ENCODE results near the gene CDK5RAP3. TPM values are rescaled to one million over a fixed set of nuclear protein-coding genes. Genes with fewer than 3 reads are reported as not detected.

The CDK5RAP3 gene
- total and polyA plus RNA-seq, 2 of the 13 experiments (the other 11 are each of a cell fraction or from before 2014, with no cell fraction given), result 128 to 154 TPM

DNA sequence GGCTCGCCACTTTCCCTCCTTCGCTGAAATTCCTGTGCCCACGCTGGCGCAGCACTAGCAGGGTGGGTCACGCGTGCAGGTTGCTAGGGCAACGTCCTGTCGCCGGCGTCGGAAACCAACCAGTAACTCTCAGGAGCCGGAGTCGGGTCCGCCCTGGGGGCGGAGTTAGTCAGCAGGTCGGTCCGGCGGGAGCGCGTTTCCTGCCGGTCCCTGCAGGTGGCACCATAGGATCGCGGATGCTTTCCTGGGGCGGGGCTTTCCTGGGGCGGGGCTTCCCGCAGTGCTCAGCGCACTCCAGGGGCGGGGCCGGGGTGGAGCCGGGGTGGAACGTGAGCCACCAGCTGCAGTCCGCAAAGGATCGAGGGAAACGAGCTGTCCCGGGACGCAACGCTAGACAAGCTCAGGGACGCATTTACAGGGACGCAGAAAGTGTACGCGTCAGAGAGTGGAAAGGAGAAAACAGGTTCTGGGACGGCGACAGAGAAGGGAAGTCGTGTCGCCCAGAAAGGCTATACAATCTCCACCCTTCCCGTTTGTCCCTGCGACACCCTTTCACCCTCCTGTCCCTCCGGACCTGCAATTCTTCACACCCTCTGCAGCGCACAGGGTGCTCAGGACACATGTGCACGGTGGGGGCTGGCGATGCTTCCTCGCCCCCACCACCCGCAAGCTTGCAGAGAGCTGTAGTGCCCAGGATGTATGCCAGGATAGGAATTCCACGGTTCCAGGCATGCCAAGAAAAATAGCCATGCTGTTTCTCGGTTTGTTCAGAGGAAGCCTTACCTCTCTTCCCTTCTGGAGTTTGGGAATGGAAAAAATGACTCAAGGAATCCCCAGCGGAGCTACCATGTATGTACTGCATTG, 54.4 kb downstream of the CDK5RAP3 start (continued):
- TF ChIP-seq CSRNP1 (CRISPR knock-in tag; IDR thresholded peaks at IDR 0.05), result no peak
- TF ChIP-seq ZNF777 (CRISPR knock-in tag; IDR thresholded peaks at IDR 0.05), result no peak
- peak; percentile 95 for TF ChIP-seq SAP130 (CRISPR knock-in tag; IDR thresholded peaks at IDR 0.05; ENCODE audit: low read depth)
- TF ChIP-seq ZSCAN12 (CRISPR knock-in tag; IDR thresholded peaks at IDR 0.05), result no peak
- peak; percentile 46; the same call in 1 of the 2 replicates for TF ChIP-seq ZNF557 (CRISPR knock-in tag; IDR thresholded peaks at IDR 0.05)
- TF ChIP-seq, protein P1, sequence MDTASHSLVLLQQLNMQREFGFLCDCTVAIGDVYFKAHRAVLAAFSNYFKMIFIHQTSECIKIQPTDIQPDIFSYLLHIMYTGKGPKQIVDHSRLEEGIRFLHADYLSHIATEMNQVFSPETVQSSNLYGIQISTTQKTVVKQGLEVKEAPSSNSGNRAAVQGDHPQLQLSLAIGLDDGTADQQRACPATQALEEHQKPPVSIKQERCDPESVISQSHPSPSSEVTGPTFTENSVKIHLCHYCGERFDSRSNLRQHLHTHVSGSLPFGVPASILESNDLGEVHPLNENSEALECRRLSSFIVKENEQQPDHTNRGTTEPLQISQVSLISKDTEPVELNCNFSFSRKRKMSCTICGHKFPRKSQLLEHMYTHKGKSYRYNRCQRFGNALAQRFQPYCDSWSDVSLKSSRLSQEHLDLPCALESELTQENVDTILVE (CRISPR knock-in tag; IDR thresholded peaks at IDR 0.05), result no peak
- no peak for TF ChIP-seq RNF2 (conservative IDR thresholded peaks at IDR 0.05; ENCODE audit: low read depth)
- TF ChIP-seq ZNF556 (CRISPR knock-in tag; IDR thresholded peaks at IDR 0.05; ENCODE audit: borderline replicate concordance), result no peak
- no peak for TF ChIP-seq MTA3 (CRISPR knock-in tag; IDR thresholded peaks at IDR 0.05)
- no peak for TF ChIP-seq NFE2L1 (CRISPR knock-in tag; IDR thresholded peaks at IDR 0.05; ENCODE audit: borderline replicate concordance)
- TF ChIP-seq SETDB1 (CRISPR knock-in tag; IDR thresholded peaks at IDR 0.05; ENCODE audit: borderline replicate concordance), result no peak
- TF ChIP-seq, protein P2, sequence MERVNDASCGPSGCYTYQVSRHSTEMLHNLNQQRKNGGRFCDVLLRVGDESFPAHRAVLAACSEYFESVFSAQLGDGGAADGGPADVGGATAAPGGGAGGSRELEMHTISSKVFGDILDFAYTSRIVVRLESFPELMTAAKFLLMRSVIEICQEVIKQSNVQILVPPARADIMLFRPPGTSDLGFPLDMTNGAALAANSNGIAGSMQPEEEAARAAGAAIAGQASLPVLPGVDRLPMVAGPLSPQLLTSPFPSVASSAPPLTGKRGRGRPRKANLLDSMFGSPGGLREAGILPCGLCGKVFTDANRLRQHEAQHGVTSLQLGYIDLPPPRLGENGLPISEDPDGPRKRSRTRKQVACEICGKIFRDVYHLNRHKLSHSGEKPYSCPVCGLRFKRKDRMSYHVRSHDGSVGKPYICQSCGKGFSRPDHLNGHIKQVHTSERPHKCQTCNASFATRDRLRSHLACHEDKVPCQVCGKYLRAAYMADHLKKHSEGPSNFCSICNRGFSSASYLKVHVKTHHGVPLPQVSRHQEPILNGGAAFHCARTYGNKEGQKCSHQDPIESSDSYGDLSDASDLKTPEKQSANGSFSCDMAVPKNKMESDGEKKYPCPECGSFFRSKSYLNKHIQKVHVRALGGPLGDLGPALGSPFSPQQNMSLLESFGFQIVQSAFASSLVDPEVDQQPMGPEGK (CRISPR knock-in tag; IDR thresholded peaks at IDR 0.05), result peak; percentile 74
- TF ChIP-seq ZNF792 (CRISPR knock-in tag; IDR thresholded peaks at IDR 0.05), result no peak; the same call in 1 of the 2 replicates
- no peak for TF ChIP-seq SIX4 (CRISPR knock-in tag; IDR thresholded peaks at IDR 0.05)
- TF ChIP-seq ELF1 (CRISPR knock-in tag; IDR thresholded peaks at IDR 0.05), result 0 out of 2 replicates have a peak, but pooled peaks have one; percentile 14
- TF ChIP-seq AFF4 (CRISPR knock-in tag; IDR thresholded peaks at IDR 0.05), result no peak
- no peak for TF ChIP-seq TCF12 (IDR thresholded peaks at IDR 0.05)
- TF ChIP-seq TCF12 (CRISPR knock-in tag; IDR thresholded peaks at IDR 0.05), result no peak
- no peak for TF ChIP-seq HIVEP1 (CRISPR knock-in tag; IDR thresholded peaks at IDR 0.05)
- TF ChIP-seq KMT2B (CRISPR knock-in tag; IDR thresholded peaks at IDR 0.05), result peak; percentile 17; the same call in 1 of the 2 replicates
- TF ChIP-seq MEIS2 (CRISPR knock-in tag; IDR thresholded peaks at IDR 0.05), result peak; percentile 63; the same call in 1 of the 2 replicates
